Endodermal cell (in vitro differentiated cells): ENCODE measurements around the gene DLG2. TPM values are rescaled to one million over a fixed set of nuclear protein-coding genes. Genes with fewer than 3 reads are reported as not detected.

ENCODE experiments used
- DNase-seq: peaks from one replicate; pipeline ENCODE4 v3.0.0-alpha.2; 2017
- H3K27ac ChIP-seq: 2 replicates; pipeline ENCODE4 v1.5.1; 2013; ENCODE audit warnings: mild to moderate bottlenecking, low read depth, low read length, moderate library complexity
- H3K27me3 ChIP-seq: 2 replicates; pipeline ENCODE4 v1.6.1; 2013; ENCODE audit warnings: mild to moderate bottlenecking, low read length, moderate library complexity; ENCODE audit not compliant: insufficient read depth, control insufficient read depth, poor library complexity, severe bottlenecking
- H3K36me3 ChIP-seq: 2 replicates; pipeline ENCODE4 v1.7.0; 2013; ENCODE audit warnings: mild to moderate bottlenecking, low read length, moderate library complexity; ENCODE audit not compliant: control insufficient read depth, insufficient read depth
- H3K4me1 ChIP-seq: one replicate; pipeline ENCODE4 v1.7.0; 2013; ENCODE audit warnings: low read length; ENCODE audit not compliant: control insufficient read depth, insufficient read depth
- H3K4me3 ChIP-seq: 2 replicates; pipeline ENCODE4 v1.5.1; 2013; ENCODE audit warnings: mild to moderate bottlenecking, low read length, moderate library complexity
- H3K9ac ChIP-seq: 2 replicates; pipeline ENCODE4 v1.6.1; 2013; ENCODE audit warnings: mild to moderate bottlenecking, low read length, moderate library complexity; ENCODE audit not compliant: poor library complexity, severe bottlenecking; ENCODE audit errors: extremely low read depth
- H3K9me3 ChIP-seq: 2 replicates; pipeline ENCODE4 v1.6.1; 2013; ENCODE audit warnings: mild to moderate bottlenecking, low read length, moderate library complexity; ENCODE audit not compliant: control insufficient read depth
- H3K27ac Mint-ChIP-seq: 2 replicates; pipeline ENCODE4 v1.8.0; 2020; ENCODE audit warnings: mixed read lengths
- H3K27me3 Mint-ChIP-seq: 2 replicates; pipeline ENCODE4 v1.8.0; 2021; ENCODE audit warnings: mild to moderate bottlenecking, mixed read lengths; ENCODE audit not compliant: insufficient read depth
- H3K36me3 Mint-ChIP-seq: 2 replicates; pipeline ENCODE4 v1.8.0; 2020; ENCODE audit warnings: low read depth, mixed read lengths
- H3K4me1 Mint-ChIP-seq: 2 replicates; pipeline ENCODE4 v1.8.0; 2020; ENCODE audit warnings: mixed read lengths
- H3K4me3 Mint-ChIP-seq: 2 replicates; pipeline ENCODE4 v1.8.0; 2020; ENCODE audit warnings: mild to moderate bottlenecking, moderate library complexity, mixed read lengths
- H3K9me3 Mint-ChIP-seq: 2 replicates; pipeline ENCODE4 v1.8.0; 2020; ENCODE audit warnings: mild to moderate bottlenecking, mixed read lengths
- WGBS, 2 experiments: methylation state at CpG; one replicate each; pipeline versions ENCODE4 v1.1.5 to v1.1.7; 2013; ENCODE audit warnings: missing lambda C conversion rate in 2 of 2, mixed read lengths in 1 of 2; ENCODE audit not compliant: insufficient coverage in 1 of 2, insufficient read length in 1 of 2; 5-methylcytosine and 5-hydroxymethylcytosine counted together
- total RNA-seq, 2 donors: library from RNA; stranded (reverse); fragmentation: NEBNext Ultra II Directional in 1 of 2; extraction: Animal tissue kit (Norgen Biotek cat#: 25700) in 1 of 2; gene quantifications; 2 replicates in 1 of 2; 3 replicates in 1 of 2; pipeline ENCODE4 v1.2.1, GENCODE V29; 2021
- TF ChIP-seq, protein P1 (sequence below): fragments of 200-600 bp; sonication (generic); conservative IDR thresholded peaks from 2 replicates; pipeline ENCODE4 v1.5.0; 2021; ENCODE audit warnings: antibody characterized with exemption, mild to moderate bottlenecking

Gene DLG2
- total RNA-seq, 2 donors from 2014 or later, result 9.6 to 10.6 TPM

- Histone ChIP-seq H3K9ac (no peak overlapping the region), H3K4me3 (no peak overlapping the region), H3K27me3 (no peaks in the 10 kb centered on the region), H3K9me3 (no peaks in the 10 kb centered on the region), H3K36me3 (no peaks in the 10 kb centered on the region), H3K4me1 (no peaks in the 10 kb centered on the region), H3K27ac (no peak overlapping the region)
- Mint-ChIP-seq H3K27ac (no peak overlapping the region), H3K27me3 (no peaks in the 10 kb centered on the region), H3K4me1 (peaks cover 18% of the 10 kb centered on the region), H3K36me3 (no peaks in the 10 kb centered on the region), H3K4me3 (no peak overlapping the region), H3K9me3 (no peaks in the 10 kb centered on the region)
- no peak for DNase-seq
- 91 to 100% methylated on average over 1 to 3 of the region's 3 CpGs for WGBS, 2 experiments
- TF ChIP-seq, protein P1, sequence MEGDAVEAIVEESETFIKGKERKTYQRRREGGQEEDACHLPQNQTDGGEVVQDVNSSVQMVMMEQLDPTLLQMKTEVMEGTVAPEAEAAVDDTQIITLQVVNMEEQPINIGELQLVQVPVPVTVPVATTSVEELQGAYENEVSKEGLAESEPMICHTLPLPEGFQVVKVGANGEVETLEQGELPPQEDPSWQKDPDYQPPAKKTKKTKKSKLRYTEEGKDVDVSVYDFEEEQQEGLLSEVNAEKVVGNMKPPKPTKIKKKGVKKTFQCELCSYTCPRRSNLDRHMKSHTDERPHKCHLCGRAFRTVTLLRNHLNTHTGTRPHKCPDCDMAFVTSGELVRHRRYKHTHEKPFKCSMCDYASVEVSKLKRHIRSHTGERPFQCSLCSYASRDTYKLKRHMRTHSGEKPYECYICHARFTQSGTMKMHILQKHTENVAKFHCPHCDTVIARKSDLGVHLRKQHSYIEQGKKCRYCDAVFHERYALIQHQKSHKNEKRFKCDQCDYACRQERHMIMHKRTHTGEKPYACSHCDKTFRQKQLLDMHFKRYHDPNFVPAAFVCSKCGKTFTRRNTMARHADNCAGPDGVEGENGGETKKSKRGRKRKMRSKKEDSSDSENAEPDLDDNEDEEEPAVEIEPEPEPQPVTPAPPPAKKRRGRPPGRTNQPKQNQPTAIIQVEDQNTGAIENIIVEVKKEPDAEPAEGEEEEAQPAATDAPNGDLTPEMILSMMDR, result no peak
Measured at GRCh38 chr11:85044911-85045310, 582.2 kb downstream of the DLG2 start.

- Histone ChIP-seq H3K36me3 (no peaks in the 10 kb centered on the region), H3K27me3 (no peaks in the 10 kb centered on the region), H3K4me1 (no peaks in the 10 kb centered on the region), H3K4me3 (no peak overlapping the region), H3K9ac (no peak overlapping the region), H3K9me3 (no peaks in the 10 kb centered on the region), H3K27ac (no peak overlapping the region)
- Mint-ChIP-seq H3K27ac (no peak overlapping the region), H3K4me1 (peaks cover 21% of the 10 kb centered on the region), H3K27me3 (no peaks in the 10 kb centered on the region), H3K9me3 (no peaks in the 10 kb centered on the region), H3K4me3 (no peak overlapping the region), H3K36me3 (no peaks in the 10 kb centered on the region)
- TF ChIP-seq, protein P1, result no peak
- DNase-seq, result no peak
Measured at GRCh38 chr11:85042361-85042760, 584.8 kb downstream of the DLG2 start.

GRCh38 chr11:85040166-85040565 lies 587.0 kb downstream of the DLG2 start:
- no peaks in the 10 kb centered on the region for H3K36me3 ChIP-seq
- no peaks in the 10 kb centered on the region for H3K4me1 ChIP-seq
- no peak overlapping the region for H3K27ac ChIP-seq
- TF ChIP-seq, protein P1, result no peak
- H3K27me3 ChIP-seq, result no peaks in the 10 kb centered on the region
- no peak overlapping the region for H3K9ac ChIP-seq
- no peak for DNase-seq
- H3K9me3 Mint-ChIP-seq, result no peaks in the 10 kb centered on the region
- H3K27ac Mint-ChIP-seq, result no peak overlapping the region
- H3K4me1 Mint-ChIP-seq, result peaks cover 19% of the 10 kb centered on the region
- H3K36me3 Mint-ChIP-seq, result no peaks in the 10 kb centered on the region
- H3K9me3 ChIP-seq, result no peaks in the 10 kb centered on the region
- H3K4me3 ChIP-seq, result no peak overlapping the region
- H3K27me3 Mint-ChIP-seq, result no peaks in the 10 kb centered on the region
- 80 to 93% methylated on average over 1 to 2 of the region's 2 CpGs for WGBS, 2 experiments
- no peak overlapping the region for H3K4me3 Mint-ChIP-seq
